ENCODE results near the gene GRHL1.

DNA sequence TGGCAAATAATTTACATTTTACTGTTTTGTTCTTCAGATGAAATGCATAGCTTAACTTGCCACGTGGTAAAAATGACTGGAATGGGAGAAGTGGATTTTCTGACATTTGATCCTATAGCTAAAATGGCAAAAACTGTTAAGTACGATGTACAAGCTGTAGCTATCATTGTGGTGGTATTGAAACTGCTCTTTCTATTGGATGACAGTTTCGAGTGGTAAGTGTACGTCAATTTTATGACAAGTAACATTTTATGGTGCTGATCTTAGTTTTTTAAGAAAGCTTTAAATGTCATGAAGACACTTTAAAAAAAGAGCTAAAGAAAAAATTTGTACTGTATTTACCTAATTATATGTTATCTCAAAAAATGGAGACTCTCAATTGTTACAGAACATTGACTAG, 40.8 kb upstream of the GRHL1 start:
- TF ChIP-seq CTCF (conservative IDR thresholded peaks at IDR 0.05; ENCODE audit: low read depth, low read length), result no peak
- no peak for TF ChIP-seq POLR2A (IDR thresholded peaks at IDR 0.05; ENCODE audit: low read depth, low read length)
- TF ChIP-seq BHLHE40 (IDR thresholded peaks at IDR 0.05; ENCODE audit: low read depth, low read length), result no peak

All from IMR-90 (cell line).